ENCODE measurements around the gene MED8.
A peak's percentile ranks its signal among the peaks of the same experiment; 100 is the strongest.

The MED8 gene

GRCh38 chr1:43389326-43390313, at the start of gene MED8, which contains the start of gene SZT2:
Gene MED8 (minus strand): TSS chr1:43389800. CDS start chr1:43389764, 36 bp downstream.
Gene SZT2 (plus strand): TSS chr1:43389899. CDS start chr1:43389969, 70 bp downstream.
- DNase-seq, result peak; percentile 94

GRCh38 chr1:43438953-43439581, 49.5 kb upstream of the MED8 start:
- DNase-seq, result no peak

GRCh38 chr1:43438576-43438952, 49.0 kb upstream of the MED8 start:
- no peak for DNase-seq

GRCh38 chr1:43438006-43438405, 48.4 kb upstream of the MED8 start:
- DNase-seq, result no peak

- no peak for DNase-seq
Measured at GRCh38 chr1:43437031-43437973, 47.7 kb upstream of the MED8 start.

- DNase-seq, result no peak
Measured at GRCh38 chr1:43436371-43436770, 46.8 kb upstream of the MED8 start.

GRCh38 chr1:43435146-43436145, 45.8 kb upstream of the MED8 start:
- DNase-seq, result no peak

- DNase-seq, result no peak
Measured at GRCh38 chr1:43434256-43434655, 44.7 kb upstream of the MED8 start.

GRCh38 chr1:43432907-43433306, 43.3 kb upstream of the MED8 start:
- DNase-seq, result no peak

GRCh38 chr1:43432171-43432860, 42.7 kb upstream of the MED8 start:
- DNase-seq, result no peak

- DNase-seq, result no peak
Measured at GRCh38 chr1:43431676-43432075, 42.1 kb upstream of the MED8 start.

- no peak for DNase-seq
Measured at GRCh38 chr1:43430831-43431230, 41.2 kb upstream of the MED8 start.

- no peak for DNase-seq
Measured at GRCh38 chr1:43427941-43428340, 38.3 kb upstream of the MED8 start.

- DNase-seq, result no peak
Measured at GRCh38 chr1:43427524-43427923, 37.9 kb upstream of the MED8 start.

- DNase-seq, result no peak
Measured at GRCh38 chr1:43426221-43426620, 36.6 kb upstream of the MED8 start.

- DNase-seq, result no peak
Measured at GRCh38 chr1:43425045-43425444, 35.4 kb upstream of the MED8 start.

GRCh38 chr1:43423672-43424550, 34.3 kb upstream of the MED8 start:
- DNase-seq, result peak; percentile 35

- no peak for DNase-seq
Measured at GRCh38 chr1:43422995-43423671, 33.5 kb upstream of the MED8 start.
